ENCODE measurements around the gene ULK1. TPM values are rescaled to one million over a fixed set of nuclear protein-coding genes. Genes with fewer than 3 reads are reported as not detected.

ULK1 gene
- total RNA-seq, 1 donor from 2014 or later, result 56.1 TPM

GRCh38 chr12:131901431-131902331 is 7.3 kb downstream of the ULK1 start:
- Mint-ChIP-seq H3K36me3 (ENCODE audit: low read depth) (no peaks in the 10 kb centered on the region), H3K9me3 (ENCODE audit: low read depth) (no peaks in the 10 kb centered on the region), H3K4me3 (ENCODE audit: unreplicated experiment) (no peak overlapping the region), H3K27me3 (ENCODE audit: low read depth) (no peaks in the 10 kb centered on the region), H3K4me1 (ENCODE audit: low read depth) (peaks cover 20% of the 10 kb centered on the region), H3K27ac (ENCODE audit: unreplicated experiment) (no peak overlapping the region)
- TF ChIP-seq CTCF (IDR thresholded peaks at IDR 0.05), result no peak
- no peak for DNase-seq (ENCODE audit: low spot score)

- no peak overlapping the region for H3K4me3 Mint-ChIP-seq (ENCODE audit: unreplicated experiment)
- TF ChIP-seq CTCF (IDR thresholded peaks at IDR 0.05), result no peak
- no peak for DNase-seq (ENCODE audit: low spot score)
- no peaks in the 10 kb centered on the region for H3K9me3 Mint-ChIP-seq (ENCODE audit: low read depth)
- H3K4me1 Mint-ChIP-seq (ENCODE audit: low read depth), result peaks cover 17% of the 10 kb centered on the region
- no peak overlapping the region for H3K27ac Mint-ChIP-seq (ENCODE audit: unreplicated experiment)
- H3K27me3 Mint-ChIP-seq (ENCODE audit: low read depth), result no peaks in the 10 kb centered on the region
- no peaks in the 10 kb centered on the region for H3K36me3 Mint-ChIP-seq (ENCODE audit: low read depth)
Observed at GRCh38 chr12:131902332-131903241, 8.2 kb downstream of the ULK1 start.

- no peak for DNase-seq (ENCODE audit: low spot score)
- Mint-ChIP-seq H3K27me3 (ENCODE audit: low read depth) (no peaks in the 10 kb centered on the region), H3K4me1 (ENCODE audit: low read depth) (peaks cover 11% of the 10 kb centered on the region), H3K9me3 (ENCODE audit: low read depth) (no peaks in the 10 kb centered on the region), H3K4me3 (ENCODE audit: unreplicated experiment) (no peak overlapping the region), H3K36me3 (ENCODE audit: low read depth) (no peaks in the 10 kb centered on the region), H3K27ac (ENCODE audit: unreplicated experiment) (no peak overlapping the region)
- no peak for TF ChIP-seq CTCF (IDR thresholded peaks at IDR 0.05)
Observed at GRCh38 chr12:131903270-131904255, 9.1 kb downstream of the ULK1 start.

DNA sequence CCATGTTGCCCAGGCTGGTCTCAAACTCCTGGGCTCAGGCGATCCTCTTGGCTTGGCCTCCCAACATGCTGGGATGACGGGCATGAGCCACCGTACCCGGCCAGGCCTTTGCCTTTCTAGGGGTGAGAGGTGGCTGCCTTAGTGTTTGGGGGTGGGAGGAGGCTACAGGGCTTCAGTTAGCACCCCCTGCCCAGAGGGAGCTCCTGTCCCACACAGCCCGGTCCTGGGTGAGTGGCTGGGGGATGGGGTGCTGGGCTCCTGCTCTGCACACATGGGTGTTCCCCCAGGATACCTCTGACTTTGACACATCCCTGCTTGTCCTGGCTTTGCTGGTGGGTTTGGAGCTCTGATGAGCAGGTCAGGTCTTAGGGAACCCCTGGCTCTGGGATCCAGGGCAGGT is 9.9 kb downstream of the ULK1 start:
- Mint-ChIP-seq H3K27ac (ENCODE audit: unreplicated experiment) (no peak overlapping the region), H3K9me3 (ENCODE audit: low read depth) (no peaks in the 10 kb centered on the region), H3K4me1 (ENCODE audit: low read depth) (peaks cover 11% of the 10 kb centered on the region), H3K36me3 (ENCODE audit: low read depth) (peaks cover 2% of the 10 kb centered on the region), H3K27me3 (ENCODE audit: low read depth) (no peaks in the 10 kb centered on the region), H3K4me3 (ENCODE audit: unreplicated experiment) (no peak overlapping the region)
- no peak for DNase-seq (ENCODE audit: low spot score)
- TF ChIP-seq CTCF (IDR thresholded peaks at IDR 0.05), result no peak
